BJ (cell line): ENCODE results near the gene RAB3A. TPM values are rescaled to one million over a fixed set of nuclear protein-coding genes. Genes with fewer than 3 reads are reported as not detected.

Experiments used
- CTCF ChIA-PET: fragments of 350-600 bp; formaldehyde crosslinking; extraction: SDS; loops from one replicate; lab custom pipeline; 2021; ENCODE audit warnings: antibody characterized with exemption, inconsistent platforms; lab: Yijun Ruan, JAX
- POLR2A ChIA-PET: fragments of 300-600 bp; sonication (Branson Sonifier 250); formaldehyde crosslinking; extraction: SDS; loops from one replicate; lab custom pipeline; 2021; ENCODE audit warnings: antibody characterized with exemption; lab: Charles Lee
- DNase-seq: peaks from one replicate; pipeline ENCODE4 v3.0.0-alpha.2; 2011; ENCODE audit warnings: low read depth
- H3K27me3 ChIP-seq: 2 replicates; pipeline ENCODE4 v1.6.0; 2011; ENCODE audit warnings: low read length; ENCODE audit not compliant: control insufficient read depth, insufficient read depth
- H3K36me3 ChIP-seq: 2 replicates; pipeline ENCODE4 v1.5.1; 2011; ENCODE audit warnings: low read length; ENCODE audit not compliant: control insufficient read depth, insufficient read depth
- H3K4me3 ChIP-seq: 2 replicates; pipeline ENCODE4 v1.5.1; 2011; ENCODE audit warnings: low read depth, mild to moderate bottlenecking, control low read depth, low read length
- polyA plus RNA-seq: library from polyadenylated mRNA; depleted of rRNA; stranded (reverse); fragments of >200 nt; gene quantifications from 2 replicates; pipeline ENCODE4 v1.2.3, GENCODE V29; 2011
- TF ChIP-seq, protein P1 (sequence below): IDR thresholded peaks from 2 replicates; pipeline ENCODE4 v1.5.1; 2011; ENCODE audit warnings: low read depth, mild to moderate bottlenecking, control low read depth, inconsistent platforms, low read length, moderate library complexity; ENCODE audit not compliant: insufficient read depth

RAB3A gene
- polyA plus RNA-seq, 1 experiment: 2.0 TPM

DNA sequence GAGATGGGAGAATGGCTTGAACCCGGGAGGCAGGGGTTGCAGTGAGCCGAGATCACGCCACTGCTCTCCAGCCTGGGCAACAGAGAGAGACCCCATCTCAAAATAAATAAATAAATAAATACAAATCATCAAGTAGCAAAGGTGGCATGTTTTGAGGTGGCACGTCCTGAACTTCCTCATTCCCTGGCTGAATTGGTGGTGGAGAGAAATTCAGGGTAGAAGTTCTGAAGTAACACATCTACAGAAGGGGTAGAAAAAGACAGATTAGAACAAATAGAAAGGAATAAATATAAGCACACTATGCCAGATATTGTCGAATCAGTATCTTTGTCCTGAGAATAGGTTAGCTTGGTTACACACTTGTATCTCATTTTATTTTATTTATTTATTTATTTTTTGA, 23.9 kb downstream of the RAB3A start:
- ChIA-PET POLR2A (no interaction called here), CTCF (interaction anchor here (0.6 to 5.1 kb wide), 2 partner anchors 12 to 71 kb away, joined by 5 to 19 read pairs; no protein-coding TSS in a partner anchor)
- no peak for DNase-seq
- no peaks in the 10 kb centered on the region for H3K27me3 ChIP-seq
- H3K36me3 ChIP-seq: no peaks in the 10 kb centered on the region
- H3K4me3 ChIP-seq: no peak overlapping the region
- TF ChIP-seq, protein P1, sequence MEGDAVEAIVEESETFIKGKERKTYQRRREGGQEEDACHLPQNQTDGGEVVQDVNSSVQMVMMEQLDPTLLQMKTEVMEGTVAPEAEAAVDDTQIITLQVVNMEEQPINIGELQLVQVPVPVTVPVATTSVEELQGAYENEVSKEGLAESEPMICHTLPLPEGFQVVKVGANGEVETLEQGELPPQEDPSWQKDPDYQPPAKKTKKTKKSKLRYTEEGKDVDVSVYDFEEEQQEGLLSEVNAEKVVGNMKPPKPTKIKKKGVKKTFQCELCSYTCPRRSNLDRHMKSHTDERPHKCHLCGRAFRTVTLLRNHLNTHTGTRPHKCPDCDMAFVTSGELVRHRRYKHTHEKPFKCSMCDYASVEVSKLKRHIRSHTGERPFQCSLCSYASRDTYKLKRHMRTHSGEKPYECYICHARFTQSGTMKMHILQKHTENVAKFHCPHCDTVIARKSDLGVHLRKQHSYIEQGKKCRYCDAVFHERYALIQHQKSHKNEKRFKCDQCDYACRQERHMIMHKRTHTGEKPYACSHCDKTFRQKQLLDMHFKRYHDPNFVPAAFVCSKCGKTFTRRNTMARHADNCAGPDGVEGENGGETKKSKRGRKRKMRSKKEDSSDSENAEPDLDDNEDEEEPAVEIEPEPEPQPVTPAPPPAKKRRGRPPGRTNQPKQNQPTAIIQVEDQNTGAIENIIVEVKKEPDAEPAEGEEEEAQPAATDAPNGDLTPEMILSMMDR: no peak

DNA sequence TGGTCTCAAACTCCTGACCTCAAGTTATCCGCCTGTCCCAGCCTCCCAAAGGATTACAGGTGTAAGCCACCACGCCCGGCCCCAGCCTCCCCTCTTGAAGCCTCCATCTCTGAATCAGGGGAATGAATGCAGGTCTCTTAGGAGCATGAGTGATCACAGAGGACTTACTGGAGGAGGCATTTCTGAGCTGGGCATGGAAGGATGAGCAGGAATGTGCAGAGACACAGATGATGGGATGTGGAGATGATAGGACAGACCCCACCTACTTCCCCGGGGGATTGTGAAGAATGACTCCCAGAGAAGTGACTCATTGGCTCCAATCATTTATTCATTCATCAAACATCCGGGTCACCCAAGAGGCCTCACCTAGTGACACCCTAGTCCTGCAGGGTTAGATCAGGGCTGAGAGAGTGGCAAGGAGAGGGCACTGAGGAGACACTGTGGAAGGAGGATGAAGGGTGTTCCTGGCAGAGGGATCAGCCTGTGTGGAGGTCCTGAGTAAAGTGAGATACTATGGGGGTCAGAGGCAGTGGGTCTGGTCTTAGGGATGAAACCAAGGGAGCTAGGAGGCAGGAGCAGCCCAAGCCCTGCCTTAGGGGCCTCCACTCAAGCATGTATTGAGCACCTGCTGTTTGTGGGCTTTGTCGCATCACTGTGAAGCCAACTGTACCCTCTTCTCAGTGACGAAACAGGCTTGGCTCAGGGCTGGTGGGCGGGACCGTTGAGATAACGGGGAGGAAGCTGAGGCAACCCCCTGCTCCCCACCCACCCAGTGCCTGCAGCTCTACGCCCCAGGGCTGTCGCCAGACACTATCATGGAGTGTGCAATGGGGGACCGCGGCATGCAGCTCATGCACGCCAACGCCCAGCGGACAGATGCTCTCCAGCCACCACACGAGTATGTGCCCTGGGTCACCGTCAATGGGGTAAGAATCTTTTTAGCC, 27.2 kb downstream of the RAB3A start:
- POLR2A ChIA-PET: no interaction called here
- no peak overlapping the region for H3K4me3 ChIP-seq
- DNase-seq: no peak

DNA sequence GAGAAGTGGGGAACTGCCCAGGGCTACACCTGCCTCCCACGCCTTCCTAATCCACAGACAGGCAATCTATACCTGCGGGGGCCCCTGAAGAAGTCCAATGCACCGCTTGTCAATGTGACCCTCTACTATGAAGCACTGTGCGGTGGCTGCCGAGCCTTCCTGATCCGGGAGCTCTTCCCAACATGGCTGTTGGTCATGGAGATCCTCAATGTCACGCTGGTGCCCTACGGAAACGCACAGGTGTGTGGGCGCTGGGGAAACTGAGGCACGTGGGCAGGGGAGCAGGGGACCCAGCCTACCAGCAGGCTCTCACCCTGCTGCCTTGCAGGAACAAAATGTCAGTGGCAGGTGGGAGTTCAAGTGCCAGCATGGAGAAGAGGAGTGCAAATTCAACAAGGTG, 28.9 kb downstream of the RAB3A start:
- H3K4me3 ChIP-seq: no peak overlapping the region
- POLR2A ChIA-PET: no interaction called here
- no peaks in the 10 kb centered on the region for H3K36me3 ChIP-seq
- H3K27me3 ChIP-seq: no peaks in the 10 kb centered on the region
- CTCF ChIA-PET: no interaction called here
- no peak for DNase-seq
- TF ChIP-seq, protein P1: no peak

More for the DNA sequence above, 27.2 kb downstream of the RAB3A start:
- TF ChIP-seq, protein P1: no peak
- CTCF ChIA-PET: interaction anchor here (0.9 to 1.6 kb wide), 4 partner anchors 9 to 75 kb away, joined by 3 to 6 read pairs (median 4); no protein-coding TSS in a partner anchor
- no peaks in the 10 kb centered on the region for H3K27me3 ChIP-seq
- no peaks in the 10 kb centered on the region for H3K36me3 ChIP-seq

DNA sequence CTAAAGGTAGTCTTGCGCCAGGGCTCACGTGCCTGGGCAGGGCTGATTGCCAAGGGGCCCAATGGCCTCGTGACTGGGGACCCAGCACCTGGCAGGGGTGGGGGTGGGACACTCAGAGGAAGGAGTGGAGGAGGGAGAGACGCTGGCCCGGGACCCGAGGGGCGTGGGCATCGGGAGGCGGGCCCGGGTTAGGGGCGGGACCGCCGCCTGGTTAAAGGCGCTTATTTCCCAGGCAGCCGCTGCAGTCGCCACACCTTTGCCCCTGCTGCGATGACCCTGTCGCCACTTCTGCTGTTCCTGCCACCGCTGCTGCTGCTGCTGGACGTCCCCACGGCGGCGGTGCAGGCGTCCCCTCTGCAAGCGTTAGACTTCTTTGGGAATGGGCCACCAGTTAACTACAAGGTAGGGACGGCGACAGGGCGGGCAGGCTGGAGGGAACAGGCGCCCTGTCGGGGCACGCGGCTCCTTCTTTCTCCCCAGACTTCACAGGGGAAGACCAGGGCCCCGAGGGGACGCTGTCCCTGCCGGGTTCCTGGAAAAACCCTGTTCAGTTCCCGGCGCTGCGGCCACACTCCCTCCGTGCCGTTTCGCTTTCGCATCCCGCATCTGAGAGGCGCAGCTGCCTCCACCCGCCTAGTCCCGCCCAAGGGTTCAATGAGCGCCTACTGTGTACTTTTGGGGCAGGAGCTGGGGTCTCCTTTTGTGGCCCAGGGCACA, 30.1 kb downstream of the RAB3A start, which contains the start of gene IFI30:
Gene IFI30 (plus strand): TSS at position 242 of the 717 bp plus-strand sequence. CDS start 29 bp downstream, at position 271.
- ChIA-PET CTCF (no interaction called here), POLR2A (no interaction called here)
- H3K4me3 ChIP-seq: peak within 1 kb of the TSS; percentile 66
- peaks cover 1% of the 10 kb centered on the region; the same call in 1 of the 2 replicates for H3K36me3 ChIP-seq
- DNase-seq: no peak
- TF ChIP-seq, protein P1: no peak
- no peaks in the 10 kb centered on the region for H3K27me3 ChIP-seq
